HUES48 (cell line): Measurements from ENCODE around the gene SDK1.

Experiments
- H3K27ac ChIP-seq: one replicate; pipeline ENCODE4 v1.7.0; 2013; ENCODE audit warnings: low read depth, low read length, inconsistent platforms
- H3K27me3 ChIP-seq: 2 replicates; pipeline ENCODE4 v1.6.1; 2013; ENCODE audit warnings: mild to moderate bottlenecking, low read length; ENCODE audit not compliant: control insufficient read depth, insufficient read depth
- H3K36me3 ChIP-seq: 2 replicates; pipeline ENCODE4 v1.6.1; 2013; ENCODE audit warnings: low read length; ENCODE audit not compliant: control insufficient read depth, insufficient read depth
- H3K4me1 ChIP-seq: 2 replicates; pipeline ENCODE4 v1.6.1; 2013; ENCODE audit warnings: mild to moderate bottlenecking, low read length; ENCODE audit not compliant: control insufficient read depth, insufficient read depth
- H3K4me3 ChIP-seq: 2 replicates; pipeline ENCODE4 v1.5.1; 2013; ENCODE audit warnings: mild to moderate bottlenecking, low read depth, low read length
- H3K9ac ChIP-seq: 2 replicates; pipeline ENCODE4 v1.6.1; 2013; ENCODE audit warnings: mild to moderate bottlenecking, low read depth, low read length, moderate library complexity
- H3K9me3 ChIP-seq: 2 replicates; pipeline ENCODE4 v1.6.1; 2013; ENCODE audit warnings: low read length; ENCODE audit not compliant: control insufficient read depth, insufficient read depth

SDK1 gene

GRCh38 chr7:3437467-3437866 is 136.4 kb downstream of the SDK1 start:
- no peak overlapping the region for H3K9ac ChIP-seq
- H3K27me3 ChIP-seq: no peaks in the 10 kb centered on the region
- H3K4me3 ChIP-seq: no peak overlapping the region
- H3K9me3 ChIP-seq: no peaks in the 10 kb centered on the region
- H3K27ac ChIP-seq: no peak overlapping the region
- H3K36me3 ChIP-seq: no peaks in the 10 kb centered on the region
- peaks cover 6% of the 10 kb centered on the region for H3K4me1 ChIP-seq

DNA sequence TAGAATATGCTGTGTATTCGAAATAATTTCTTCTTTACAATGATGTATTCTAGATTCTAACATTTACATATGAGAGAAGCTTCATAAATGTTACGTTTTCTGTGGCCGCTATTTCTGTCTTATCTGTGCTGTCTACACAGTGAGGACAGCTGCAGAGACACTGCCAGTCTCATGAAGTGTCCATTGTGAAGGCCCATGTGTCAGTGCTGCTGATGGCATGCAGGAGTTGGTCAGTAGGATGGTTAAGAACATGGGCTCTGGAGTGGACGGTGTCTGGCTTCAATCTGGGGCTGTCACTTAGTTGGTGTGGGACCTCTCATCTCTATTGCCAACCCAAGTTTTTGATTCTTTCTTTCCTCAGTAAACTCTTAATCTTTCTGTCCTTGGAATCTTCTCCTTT is 137.3 kb downstream of the SDK1 start:
- Histone ChIP-seq H3K9me3 (no peaks in the 10 kb centered on the region), H3K36me3 (no peaks in the 10 kb centered on the region), H3K27me3 (no peaks in the 10 kb centered on the region), H3K27ac (no peak overlapping the region), H3K4me3 (no peak overlapping the region), H3K4me1 (peaks cover 6% of the 10 kb centered on the region), H3K9ac (no peak overlapping the region)

DNA sequence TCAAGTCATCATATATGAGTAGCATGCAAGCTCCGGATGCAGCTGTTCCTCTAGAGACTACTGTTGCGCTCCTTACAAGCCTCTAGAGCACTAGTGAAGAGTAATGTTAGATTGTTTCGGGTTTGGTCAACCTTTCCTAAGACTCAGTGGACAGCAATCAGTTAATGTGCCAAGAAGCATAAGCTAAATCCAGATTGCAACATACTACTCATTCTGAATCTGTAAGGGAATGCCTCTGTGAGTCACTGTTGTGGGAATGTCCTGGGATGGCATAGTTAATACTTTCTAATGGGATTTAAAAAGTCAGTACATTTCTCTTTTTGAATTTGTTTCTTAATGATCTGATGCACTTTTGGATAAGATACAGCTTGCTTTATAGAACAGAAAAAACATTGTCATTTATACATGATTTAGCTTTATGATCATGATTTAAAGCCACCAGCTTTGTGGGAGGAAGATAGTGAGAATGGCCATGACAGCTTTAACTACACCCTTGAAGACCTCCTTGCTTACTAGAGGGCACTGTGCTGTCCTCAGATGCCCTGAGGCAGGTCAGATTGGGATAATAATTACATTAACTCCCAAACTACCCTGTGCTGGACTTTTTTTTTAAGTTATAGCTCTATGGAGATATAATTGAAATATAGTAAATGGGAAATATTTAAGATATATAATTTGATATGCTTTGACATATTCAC is 138.4 kb downstream of the SDK1 start:
- H3K4me3 ChIP-seq: no peak overlapping the region
- H3K4me1 ChIP-seq: peaks cover 6% of the 10 kb centered on the region
- no peak overlapping the region for H3K27ac ChIP-seq
- no peaks in the 10 kb centered on the region for H3K9me3 ChIP-seq
- H3K27me3 ChIP-seq: no peaks in the 10 kb centered on the region
- no peak overlapping the region for H3K9ac ChIP-seq
- H3K36me3 ChIP-seq: no peaks in the 10 kb centered on the region

DNA sequence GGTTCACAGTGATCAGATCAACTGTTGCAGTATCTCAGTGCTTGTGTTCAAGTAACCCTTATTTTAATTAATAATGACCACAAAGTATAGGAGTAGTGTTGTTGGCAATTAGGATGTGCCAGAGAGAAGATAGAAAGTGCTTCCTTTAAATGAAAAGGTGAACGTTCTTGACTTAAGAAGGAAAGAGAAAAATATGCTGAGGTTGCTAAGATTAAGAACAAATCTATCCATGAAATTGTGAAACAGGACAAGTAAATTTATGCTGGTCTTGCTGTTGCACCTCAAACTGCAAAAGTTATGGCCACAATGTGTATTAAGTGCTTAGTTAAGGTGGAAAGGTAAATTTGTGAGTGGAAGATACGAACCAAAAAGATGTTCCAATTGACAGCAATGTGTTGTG is 139.5 kb downstream of the SDK1 start:
- peaks cover 6% of the 10 kb centered on the region for H3K4me1 ChIP-seq
- no peak overlapping the region for H3K4me3 ChIP-seq
- no peaks in the 10 kb centered on the region for H3K36me3 ChIP-seq
- H3K9me3 ChIP-seq: no peaks in the 10 kb centered on the region
- H3K9ac ChIP-seq: no peak overlapping the region
- H3K27me3 ChIP-seq: no peaks in the 10 kb centered on the region
- H3K27ac ChIP-seq: no peak overlapping the region

- H3K4me3 ChIP-seq: no peak overlapping the region
- H3K9me3 ChIP-seq: no peaks in the 10 kb centered on the region
- H3K36me3 ChIP-seq: no peaks in the 10 kb centered on the region
- H3K4me1 ChIP-seq: peaks cover 9% of the 10 kb centered on the region
- H3K9ac ChIP-seq: no peak overlapping the region
- no peaks in the 10 kb centered on the region for H3K27me3 ChIP-seq
- no peak overlapping the region for H3K27ac ChIP-seq
Measured at GRCh38 chr7:3443716-3444115, 142.7 kb downstream of the SDK1 start.

DNA sequence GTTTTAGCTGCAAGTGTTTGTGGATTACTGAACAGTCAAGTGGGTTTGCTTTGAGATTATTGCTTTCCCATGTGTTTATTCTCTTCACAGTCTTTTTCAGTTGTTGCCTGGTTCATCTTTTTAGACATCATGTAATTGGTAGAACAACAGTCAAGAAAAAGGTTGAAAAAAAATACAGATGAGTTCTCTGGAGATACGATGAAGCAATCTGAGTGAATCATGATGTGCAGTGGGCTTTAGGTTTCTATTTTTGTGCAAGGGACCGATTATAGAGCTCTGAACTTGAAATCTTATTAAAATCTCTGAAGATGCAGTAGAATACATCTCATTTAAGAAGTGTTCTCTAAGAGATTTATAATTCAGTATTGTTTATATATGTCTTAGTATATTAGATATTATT is 145.7 kb downstream of the SDK1 start:
- Histone ChIP-seq H3K36me3 (no peaks in the 10 kb centered on the region), H3K9me3 (no peaks in the 10 kb centered on the region), H3K9ac (no peak overlapping the region), H3K4me1 (peaks cover 20% of the 10 kb centered on the region), H3K27me3 (no peaks in the 10 kb centered on the region), H3K27ac (no peak overlapping the region), H3K4me3 (no peak overlapping the region)

DNA sequence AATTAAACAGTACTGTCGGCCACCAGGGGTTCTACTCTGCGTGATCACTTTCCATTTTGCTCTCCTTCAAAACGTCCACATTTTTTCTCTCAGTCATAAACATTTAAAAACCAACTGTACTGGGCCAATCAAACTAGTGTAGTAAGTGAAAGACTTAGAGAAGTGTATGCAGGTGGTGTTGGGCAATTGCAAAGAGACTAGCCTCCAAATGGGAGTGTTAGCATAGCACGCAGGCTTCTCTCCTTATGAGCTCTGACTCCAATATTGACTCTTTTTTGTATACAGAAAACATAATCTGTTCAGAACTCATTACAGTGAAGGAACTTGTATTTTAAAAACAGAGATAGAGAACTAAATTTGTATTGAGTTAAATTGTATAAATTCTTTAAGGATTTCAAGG is 150.6 kb downstream of the SDK1 start:
- Histone ChIP-seq H3K27me3 (no peaks in the 10 kb centered on the region), H3K4me1 (peaks cover 28% of the 10 kb centered on the region), H3K36me3 (no peaks in the 10 kb centered on the region), H3K4me3 (no peak overlapping the region), H3K9ac (no peak overlapping the region), H3K9me3 (no peaks in the 10 kb centered on the region), H3K27ac (no peak overlapping the region)

GRCh38 chr7:3453398-3453797 is 152.3 kb downstream of the SDK1 start:
- H3K36me3 ChIP-seq: no peaks in the 10 kb centered on the region
- no peaks in the 10 kb centered on the region for H3K9me3 ChIP-seq
- no peak overlapping the region for H3K4me3 ChIP-seq
- H3K9ac ChIP-seq: no peak overlapping the region
- no peaks in the 10 kb centered on the region for H3K27me3 ChIP-seq
- no peak overlapping the region for H3K27ac ChIP-seq
- H3K4me1 ChIP-seq: peaks cover 27% of the 10 kb centered on the region

DNA sequence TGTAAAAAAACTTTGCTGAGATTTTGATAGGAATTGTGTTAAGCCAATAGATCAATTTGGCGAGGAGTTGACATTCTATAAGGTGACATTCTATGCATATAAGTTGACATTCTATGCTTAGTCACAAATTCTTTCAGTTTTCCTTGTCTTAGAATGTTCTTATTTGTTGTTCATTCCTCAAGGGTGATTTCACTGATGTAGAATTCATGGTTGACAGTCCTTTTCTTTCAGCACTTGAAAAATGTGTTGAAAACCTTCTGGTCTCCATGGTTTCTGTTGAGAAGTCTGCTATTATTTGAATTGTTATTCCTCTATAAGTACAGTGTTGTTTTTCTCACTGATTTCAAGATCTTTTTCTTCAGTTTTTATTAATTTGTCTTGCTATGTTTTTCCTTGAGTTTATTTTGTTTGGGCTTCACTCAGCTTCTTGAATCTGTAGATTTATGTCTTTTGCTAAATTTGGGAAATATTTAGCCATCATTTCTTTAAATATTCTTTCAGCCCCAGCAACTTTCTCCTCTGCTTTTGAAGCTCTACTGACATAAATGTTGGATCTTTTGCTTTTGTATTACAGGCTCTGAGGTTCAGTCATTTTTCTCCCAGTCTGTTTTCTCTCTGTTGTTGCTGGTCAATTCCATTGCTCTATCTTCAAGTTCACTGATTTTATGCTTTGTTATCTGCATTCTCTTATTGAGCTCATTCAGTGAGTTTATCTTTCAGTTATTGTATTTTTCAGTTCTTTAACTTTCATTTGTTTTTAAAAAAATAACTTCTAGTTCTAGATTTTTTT is 154.9 kb downstream of the SDK1 start:
- Histone ChIP-seq H3K27me3 (no peaks in the 10 kb centered on the region), H3K36me3 (no peaks in the 10 kb centered on the region), H3K27ac (no peak overlapping the region), H3K4me1 (peaks cover 17% of the 10 kb centered on the region), H3K4me3 (no peak overlapping the region), H3K9me3 (no peaks in the 10 kb centered on the region), H3K9ac (no peak overlapping the region; the same call in 1 of the 2 replicates)

GRCh38 chr7:3459111-3459510 is 158.1 kb downstream of the SDK1 start:
- H3K27ac ChIP-seq: no peak overlapping the region
- no peaks in the 10 kb centered on the region for H3K36me3 ChIP-seq
- peaks cover 12% of the 10 kb centered on the region for H3K4me1 ChIP-seq
- H3K9ac ChIP-seq: no peak overlapping the region
- no peaks in the 10 kb centered on the region for H3K27me3 ChIP-seq
- H3K9me3 ChIP-seq: no peaks in the 10 kb centered on the region
- no peak overlapping the region for H3K4me3 ChIP-seq

DNA sequence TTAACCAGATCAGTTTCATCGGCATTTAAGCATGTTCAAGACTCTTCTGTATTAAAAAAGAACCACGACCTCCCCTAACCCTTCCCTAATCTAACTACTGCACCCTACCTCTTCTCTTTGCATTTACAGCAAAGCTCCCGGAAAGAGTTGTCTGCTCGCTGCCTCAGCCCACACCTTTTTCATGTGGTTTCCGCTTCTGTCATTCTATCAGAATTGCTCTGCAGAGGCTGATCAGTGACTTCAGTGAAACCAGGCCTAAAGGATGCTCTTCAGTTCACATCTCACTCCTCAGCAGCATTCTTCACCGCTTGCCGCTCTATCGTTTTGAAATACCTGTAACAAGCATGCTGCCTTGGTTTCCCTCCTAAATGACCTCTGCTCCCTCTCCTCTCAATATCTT is 160.9 kb downstream of the SDK1 start:
- H3K9ac ChIP-seq: no peak overlapping the region
- H3K4me3 ChIP-seq: no peak overlapping the region
- peaks cover 2% of the 10 kb centered on the region; the same call in 1 of the 2 replicates for H3K4me1 ChIP-seq
- H3K9me3 ChIP-seq: no peaks in the 10 kb centered on the region
- H3K27me3 ChIP-seq: no peaks in the 10 kb centered on the region
- H3K27ac ChIP-seq: no peak overlapping the region
- H3K36me3 ChIP-seq: no peaks in the 10 kb centered on the region
